AG10803 (cell line): ENCODE measurements around the gene KIF19.

ENCODE experiments used
- DNase-seq: peaks from one replicate; pipeline ENCODE4 v3.0.0; 2010; ENCODE audit warnings: low read depth
- H3K4me3 ChIP-seq: 2 replicates; pipeline ENCODE4 v1.5.1; 2011; ENCODE audit warnings: mild to moderate bottlenecking, low read length, control low read depth
- TF ChIP-seq, protein P1 (sequence below): conservative IDR thresholded peaks from 2 replicates; pipeline ENCODE4 v1.5.1; 2011; ENCODE audit warnings: mild to moderate bottlenecking, low read length, control low read depth, inconsistent platforms

KIF19 gene

DNA sequence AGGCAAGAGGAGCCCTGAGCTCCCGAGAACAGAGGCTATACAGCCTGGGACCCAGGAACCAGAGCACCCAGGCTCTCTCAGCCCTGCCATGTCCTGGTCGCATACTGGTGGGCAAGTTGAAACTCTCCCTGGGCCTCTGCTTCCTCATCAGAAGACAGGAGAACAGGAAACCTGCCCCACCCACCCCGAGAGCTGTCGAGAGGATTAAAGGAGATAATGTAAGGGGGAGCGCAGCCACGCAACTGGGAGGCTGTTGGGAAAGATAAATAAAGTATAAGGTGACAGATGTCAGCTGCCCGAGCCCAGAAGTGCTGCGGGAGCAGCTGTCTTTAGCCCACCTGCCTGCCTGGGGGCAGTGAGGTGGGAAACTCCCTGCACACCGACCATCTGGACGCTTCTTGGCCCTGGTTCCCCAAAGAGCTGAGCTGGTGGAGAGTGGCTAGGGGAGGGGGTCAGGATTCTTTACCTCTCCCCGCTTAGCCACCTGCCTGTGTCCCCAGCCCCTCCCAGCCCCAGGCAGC is 6.8 kb downstream of the KIF19 start:
- TF ChIP-seq, protein P1, sequence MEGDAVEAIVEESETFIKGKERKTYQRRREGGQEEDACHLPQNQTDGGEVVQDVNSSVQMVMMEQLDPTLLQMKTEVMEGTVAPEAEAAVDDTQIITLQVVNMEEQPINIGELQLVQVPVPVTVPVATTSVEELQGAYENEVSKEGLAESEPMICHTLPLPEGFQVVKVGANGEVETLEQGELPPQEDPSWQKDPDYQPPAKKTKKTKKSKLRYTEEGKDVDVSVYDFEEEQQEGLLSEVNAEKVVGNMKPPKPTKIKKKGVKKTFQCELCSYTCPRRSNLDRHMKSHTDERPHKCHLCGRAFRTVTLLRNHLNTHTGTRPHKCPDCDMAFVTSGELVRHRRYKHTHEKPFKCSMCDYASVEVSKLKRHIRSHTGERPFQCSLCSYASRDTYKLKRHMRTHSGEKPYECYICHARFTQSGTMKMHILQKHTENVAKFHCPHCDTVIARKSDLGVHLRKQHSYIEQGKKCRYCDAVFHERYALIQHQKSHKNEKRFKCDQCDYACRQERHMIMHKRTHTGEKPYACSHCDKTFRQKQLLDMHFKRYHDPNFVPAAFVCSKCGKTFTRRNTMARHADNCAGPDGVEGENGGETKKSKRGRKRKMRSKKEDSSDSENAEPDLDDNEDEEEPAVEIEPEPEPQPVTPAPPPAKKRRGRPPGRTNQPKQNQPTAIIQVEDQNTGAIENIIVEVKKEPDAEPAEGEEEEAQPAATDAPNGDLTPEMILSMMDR = no peak
- DNase-seq = no peak
- no peak overlapping the region for H3K4me3 ChIP-seq

DNA sequence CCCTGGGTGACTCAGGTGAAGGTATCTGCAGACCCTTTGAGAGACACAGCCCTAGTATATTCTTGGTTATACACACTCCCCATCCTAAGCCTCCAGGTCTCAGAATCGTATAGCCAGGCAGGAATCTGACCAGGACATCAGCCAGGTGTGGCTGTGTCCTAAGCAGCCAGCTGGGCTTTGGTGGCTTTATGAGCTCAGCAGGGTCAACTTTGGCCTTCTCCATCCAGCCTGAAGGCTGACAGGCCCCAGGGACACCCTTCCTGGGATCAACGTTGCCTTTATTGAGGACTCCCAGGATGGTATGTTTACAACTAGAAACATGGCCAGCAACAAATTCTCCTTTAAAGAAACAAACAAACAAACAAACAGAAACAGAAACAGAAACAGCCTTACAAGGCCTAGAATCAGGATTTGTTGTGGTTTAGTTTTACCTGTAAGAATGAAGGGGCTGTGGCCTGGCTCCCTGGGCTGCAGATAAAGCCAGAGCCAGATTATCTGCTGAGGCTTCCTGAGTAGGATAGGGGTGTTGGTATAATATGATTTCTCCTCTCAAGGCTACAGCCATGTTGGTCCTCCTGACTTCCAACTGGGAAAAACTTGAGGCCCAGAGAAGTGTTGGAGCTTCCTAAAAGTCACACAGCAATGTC is 8.5 kb downstream of the KIF19 start:
- TF ChIP-seq, protein P1 = no peak
- H3K4me3 ChIP-seq = no peak overlapping the region
- no peak for DNase-seq

DNA sequence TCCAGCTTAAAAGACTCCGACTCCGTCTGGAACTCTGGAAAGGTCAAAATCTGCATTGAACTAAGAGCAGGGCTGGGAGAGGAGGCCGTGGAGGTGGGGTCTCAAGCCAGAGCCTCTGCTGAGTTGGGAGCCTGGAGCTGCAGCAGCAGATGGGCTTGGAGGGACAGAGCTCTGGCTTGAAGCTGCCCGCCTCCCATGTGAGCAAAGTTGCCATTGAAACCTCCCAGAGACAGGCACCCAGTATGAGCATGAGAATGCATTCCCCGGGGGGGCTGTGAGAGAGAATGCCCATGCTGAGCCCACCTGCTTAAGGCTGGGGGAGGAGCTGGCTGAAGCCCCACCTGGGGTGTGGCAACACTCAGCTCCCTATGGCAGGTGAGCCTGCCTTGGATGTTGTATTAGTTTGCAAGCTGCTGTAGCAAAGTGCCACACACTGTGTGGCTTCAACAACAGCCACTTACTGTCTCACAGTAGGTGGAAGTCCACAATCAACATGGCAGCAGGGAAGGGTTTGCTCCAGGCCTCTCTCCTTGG is 9.6 kb downstream of the KIF19 start:
- DNase-seq = no peak
- no peak overlapping the region for H3K4me3 ChIP-seq
- TF ChIP-seq, protein P1 = no peak

DNA sequence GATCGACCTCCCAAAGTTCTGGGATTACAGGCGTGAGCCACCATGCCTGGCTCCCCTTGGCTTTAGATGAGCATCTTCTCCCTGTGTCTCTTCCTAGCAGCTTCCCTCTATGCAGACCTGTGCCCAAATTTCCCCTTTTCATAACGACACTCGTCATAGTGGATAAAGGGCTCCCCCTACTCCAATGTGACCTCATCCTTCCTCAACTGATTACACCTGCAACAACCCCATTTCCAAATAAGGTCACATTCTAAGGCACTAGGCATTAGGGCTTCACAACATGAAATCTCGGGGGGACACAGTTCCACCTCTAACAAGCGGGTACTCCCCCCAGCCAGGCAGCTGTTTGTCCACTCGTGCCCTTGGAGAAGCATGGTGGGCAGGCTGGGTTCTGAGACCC is 10.3 kb downstream of the KIF19 start:
- TF ChIP-seq, protein P1 = no peak
- no peak for DNase-seq
- no peak overlapping the region for H3K4me3 ChIP-seq

DNA sequence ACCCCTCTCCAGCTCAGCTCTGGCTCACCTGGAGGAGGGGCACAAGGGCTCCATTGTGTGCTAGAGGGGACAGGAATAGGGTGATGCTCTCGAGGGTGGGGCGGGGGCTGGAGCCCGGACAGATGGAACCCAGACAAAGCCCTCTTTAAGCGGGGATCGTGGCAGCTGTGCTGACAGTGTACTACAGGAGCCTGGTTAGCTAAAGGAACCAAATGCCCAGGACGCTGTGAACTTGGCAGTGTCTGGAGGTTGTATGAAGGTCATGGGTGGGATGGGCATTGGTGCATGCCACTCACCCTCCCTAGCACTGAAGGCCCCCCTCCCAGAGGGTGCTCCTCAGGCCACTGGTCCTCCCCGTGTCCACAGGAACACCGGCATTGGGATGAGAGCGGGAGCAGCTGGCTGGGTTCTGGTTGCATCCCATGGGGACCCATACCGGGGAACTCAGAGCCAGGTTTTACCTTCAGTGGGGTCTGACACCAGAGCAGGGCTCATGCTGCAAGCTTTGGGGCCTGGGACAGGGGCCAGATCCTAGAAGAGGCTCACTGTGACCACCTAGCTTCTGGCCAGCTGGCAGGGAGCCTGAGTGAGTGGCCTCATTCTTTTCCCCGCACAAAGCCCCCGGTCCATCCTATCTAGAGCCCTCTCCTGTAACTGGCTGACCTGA is 11.9 kb downstream of the KIF19 start:
- TF ChIP-seq, protein P1 = no peak
- no peak overlapping the region for H3K4me3 ChIP-seq
- no peak for DNase-seq

DNA sequence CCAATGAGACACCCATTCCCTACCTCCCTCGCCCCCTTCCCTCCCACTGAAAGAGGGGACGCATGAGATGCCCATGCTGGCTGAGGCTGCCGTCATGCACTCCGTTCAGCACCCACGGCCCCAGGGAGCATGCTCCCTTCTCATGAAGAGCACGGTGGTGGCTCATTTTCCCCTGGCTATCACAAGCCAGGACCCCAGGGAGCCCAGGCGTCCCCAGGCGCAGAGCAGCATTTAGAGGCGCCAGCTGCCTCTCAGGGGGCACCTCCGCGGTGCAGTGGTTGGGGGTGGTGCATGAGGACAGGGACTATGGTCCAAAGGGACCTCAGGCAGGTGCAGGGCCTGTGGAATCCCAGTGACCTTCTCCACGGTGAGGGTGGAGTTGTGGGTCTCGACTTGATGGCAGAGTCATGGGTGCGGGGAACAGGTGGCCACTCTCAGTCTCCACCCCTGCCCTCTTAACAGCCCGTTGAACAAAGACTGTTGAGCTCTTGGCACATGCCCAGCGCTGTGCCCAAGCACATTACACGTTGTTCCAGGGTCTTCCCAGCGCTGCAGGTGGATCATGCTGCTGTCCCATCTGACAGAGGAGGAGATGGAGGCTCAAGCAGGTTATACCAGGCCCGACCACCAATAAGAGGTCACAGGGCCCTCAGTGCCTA is 13.6 kb downstream of the KIF19 start:
- TF ChIP-seq, protein P1 = no peak
- H3K4me3 ChIP-seq = no peak overlapping the region
- no peak for DNase-seq
